ES-I3 (cell line): ENCODE data around the gene FRS2.

Experiments used
- H3K36me3 ChIP-seq: 2 replicates; pipeline ENCODE4 v1.6.1; 2013; ENCODE audit warnings: mild to moderate bottlenecking, low read length, control low read depth, moderate library complexity; ENCODE audit not compliant: insufficient read depth
- H3K4me1 ChIP-seq: 2 replicates; pipeline ENCODE4 v1.6.1; 2013; ENCODE audit warnings: mild to moderate bottlenecking, control low read depth, low read length; ENCODE audit not compliant: insufficient read depth
- H3K9ac ChIP-seq: 2 replicates; pipeline ENCODE4 v1.6.1; 2013; ENCODE audit warnings: low read depth, mild to moderate bottlenecking, low read length, moderate library complexity
- H3K9me3 ChIP-seq: 2 replicates; pipeline ENCODE4 v1.6.1; 2013; ENCODE audit warnings: mild to moderate bottlenecking, low read length, moderate library complexity; ENCODE audit not compliant: control insufficient read depth, insufficient read depth

Gene FRS2

DNA sequence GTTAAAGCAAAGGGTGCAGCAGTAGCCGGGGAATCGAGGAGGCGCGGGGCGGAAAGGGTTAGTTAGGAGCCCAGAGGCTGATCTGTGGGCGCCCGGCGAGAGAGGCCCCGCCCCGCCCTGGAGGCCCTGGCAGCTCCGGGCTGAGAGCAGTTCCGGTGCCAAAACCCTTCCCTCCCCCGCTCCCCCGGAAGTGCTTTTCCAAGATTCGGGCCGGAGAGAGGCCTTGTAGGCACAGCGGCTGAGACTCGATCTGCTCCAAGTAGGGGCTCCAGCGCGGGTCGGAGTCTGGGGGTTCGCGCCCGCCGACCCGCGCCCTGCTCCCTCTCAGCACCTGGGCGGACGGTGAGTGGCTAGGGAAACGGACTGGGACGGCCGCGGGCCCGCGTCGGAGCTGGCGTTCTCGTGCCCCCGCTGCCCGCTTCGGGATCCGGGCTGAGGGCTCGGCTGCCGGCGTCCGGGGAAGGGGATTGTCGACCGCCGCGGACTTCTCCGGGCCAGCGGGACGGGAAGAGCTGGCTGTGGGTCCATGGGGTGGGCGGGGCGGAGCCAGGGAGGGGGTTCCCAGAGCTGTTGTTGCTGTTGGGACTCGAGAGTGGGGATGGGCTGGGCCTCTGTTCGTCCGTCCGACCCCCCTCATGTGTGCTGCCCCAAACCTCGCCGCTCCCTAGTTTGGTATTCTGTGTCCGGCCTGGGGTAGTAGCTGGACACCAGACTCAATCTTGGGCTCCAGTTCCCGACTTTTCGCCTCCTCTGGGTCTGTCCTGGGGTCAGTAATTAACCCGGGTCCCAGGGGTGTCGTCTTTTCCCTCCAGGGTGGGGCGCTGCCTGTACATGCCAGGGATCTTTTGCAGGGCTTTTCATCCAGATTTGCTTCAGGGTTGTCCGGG lies at the start of gene FRS2:
FRS2 (plus strand) TSS at position 200 of the 887 bp plus-strand sequence. CDS start 98,643 bp downstream, outside the sequence.
- Histone ChIP-seq H3K9me3 (no peaks in the 10 kb centered on the region), H3K4me1 (peaks cover 28% of the 10 kb centered on the region; the same call in 1 of the 2 replicates), H3K36me3 (no peaks in the 10 kb centered on the region), H3K9ac (peak within 1 kb of the TSS; percentile 73)

DNA sequence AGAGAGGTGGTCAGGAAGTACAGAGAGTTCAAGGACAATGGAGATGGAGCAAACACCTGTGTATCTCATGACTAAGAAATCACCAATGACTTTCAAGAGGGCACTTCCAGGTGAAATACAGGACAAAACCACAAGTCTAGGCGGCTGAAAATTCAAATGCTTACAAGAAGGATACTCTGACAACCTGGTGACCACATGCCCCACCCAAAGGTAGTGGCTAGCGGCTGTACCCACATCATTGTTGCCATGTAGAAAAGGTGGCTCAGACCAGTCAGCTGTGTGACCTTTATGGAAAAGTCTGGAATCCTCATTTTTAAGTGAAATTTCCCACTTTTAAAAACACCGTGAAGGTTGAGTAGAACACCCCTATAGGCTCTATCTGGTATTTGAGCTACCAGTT lies 48.6 kb upstream of the FRS2 start:
- Histone ChIP-seq H3K36me3 (no peaks in the 10 kb centered on the region), H3K4me1 (no peaks in the 10 kb centered on the region), H3K9me3 (no peaks in the 10 kb centered on the region)

GRCh38 chr12:69423037-69423905 lies 46.9 kb upstream of the FRS2 start:
- no peaks in the 10 kb centered on the region for H3K9me3 ChIP-seq
- H3K9ac ChIP-seq, result no peak overlapping the region

More for the DNA sequence above, 48.6 kb upstream of the FRS2 start:
- no peak overlapping the region for H3K9ac ChIP-seq

DNA sequence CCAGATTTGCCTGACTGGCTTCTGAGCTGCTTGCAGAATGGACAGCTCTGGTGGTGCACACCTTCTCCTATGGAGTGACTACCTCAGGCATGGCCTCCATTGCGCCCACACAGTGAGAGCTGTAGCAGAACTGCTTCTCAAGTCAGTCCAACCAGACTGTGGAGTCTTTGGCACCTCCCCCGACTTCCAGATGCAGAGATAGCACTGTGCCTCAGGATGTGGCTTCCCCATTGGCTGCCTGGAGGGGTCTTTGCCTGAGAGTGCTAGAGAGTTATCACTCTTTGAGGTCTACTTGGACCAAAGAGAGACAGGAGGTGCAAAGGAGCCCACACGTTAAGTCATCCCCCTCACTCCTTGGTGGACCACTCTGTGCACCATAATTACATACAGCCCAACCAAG lies 44.8 kb upstream of the FRS2 start:
- H3K9ac ChIP-seq, result no peak overlapping the region
- no peaks in the 10 kb centered on the region for H3K36me3 ChIP-seq
- H3K4me1 ChIP-seq, result no peaks in the 10 kb centered on the region
- no peaks in the 10 kb centered on the region for H3K9me3 ChIP-seq

More at GRCh38 chr12:69423037-69423905, 46.9 kb upstream of the FRS2 start:
- H3K4me1 ChIP-seq, result no peaks in the 10 kb centered on the region
- H3K36me3 ChIP-seq, result no peaks in the 10 kb centered on the region

- Histone ChIP-seq H3K9me3 (no peaks in the 10 kb centered on the region), H3K4me1 (no peaks in the 10 kb centered on the region), H3K9ac (no peak overlapping the region), H3K36me3 (no peaks in the 10 kb centered on the region)
Measured at GRCh38 chr12:69428351-69429073, 41.7 kb upstream of the FRS2 start.

DNA sequence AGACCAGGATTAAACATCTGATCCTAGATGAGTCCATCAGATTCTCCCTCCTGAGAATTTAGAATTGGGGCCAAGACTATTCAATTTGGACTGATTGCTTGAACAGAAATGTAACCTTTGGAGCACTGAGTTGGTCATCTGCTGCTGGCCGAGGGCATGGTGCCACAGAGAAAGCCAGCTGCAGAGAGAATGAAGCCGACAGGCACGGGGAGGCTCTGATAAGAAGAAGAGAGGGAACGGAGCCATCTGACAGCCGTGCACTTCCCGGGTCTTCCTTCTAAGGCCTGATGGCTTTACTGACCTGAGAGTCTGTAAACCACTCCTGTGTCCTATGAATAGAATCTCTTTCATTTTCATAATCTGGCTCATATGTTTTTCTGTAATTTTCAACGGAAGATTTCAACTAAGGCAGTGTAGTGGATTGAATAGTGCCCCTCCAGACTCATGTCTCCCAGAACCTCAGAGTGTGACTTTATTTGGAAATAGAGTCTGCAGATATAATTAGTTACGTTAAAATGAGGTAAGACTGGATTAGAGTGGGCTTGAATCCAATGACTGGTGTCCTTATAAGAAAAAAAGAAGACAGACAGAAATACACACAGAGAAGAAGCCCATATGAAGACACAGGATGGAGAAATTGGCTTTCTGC lies 39.1 kb upstream of the FRS2 start:
- no peaks in the 10 kb centered on the region for H3K4me1 ChIP-seq
- no peaks in the 10 kb centered on the region for H3K36me3 ChIP-seq
- no peak overlapping the region for H3K9ac ChIP-seq
- H3K9me3 ChIP-seq, result no peaks in the 10 kb centered on the region

- H3K9ac ChIP-seq, result no peak overlapping the region
- no peaks in the 10 kb centered on the region for H3K36me3 ChIP-seq
- H3K4me1 ChIP-seq, result no peaks in the 10 kb centered on the region
- H3K9me3 ChIP-seq, result no peaks in the 10 kb centered on the region
Measured at GRCh38 chr12:69431591-69432222, 38.5 kb upstream of the FRS2 start.

DNA sequence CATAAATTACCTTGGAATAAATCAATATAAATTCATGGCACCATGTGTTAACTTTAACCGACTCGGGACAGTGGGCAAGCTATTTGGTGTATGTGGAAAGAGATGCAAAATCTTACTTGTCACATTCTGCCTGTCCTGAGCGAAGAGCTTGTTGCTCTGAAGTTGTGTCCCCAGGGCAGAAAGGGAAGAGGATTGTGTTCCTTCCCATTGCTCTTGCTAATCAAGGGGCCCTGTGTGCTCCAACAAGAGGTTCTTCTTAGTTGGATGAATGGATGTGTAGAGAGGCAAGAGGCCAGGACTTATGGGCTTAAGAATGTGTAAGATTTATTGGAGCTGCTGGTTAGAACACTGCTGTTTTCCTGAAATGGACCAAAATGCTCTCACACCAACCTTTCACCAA lies 36.5 kb upstream of the FRS2 start:
- H3K9me3 ChIP-seq, result no peaks in the 10 kb centered on the region

DNA sequence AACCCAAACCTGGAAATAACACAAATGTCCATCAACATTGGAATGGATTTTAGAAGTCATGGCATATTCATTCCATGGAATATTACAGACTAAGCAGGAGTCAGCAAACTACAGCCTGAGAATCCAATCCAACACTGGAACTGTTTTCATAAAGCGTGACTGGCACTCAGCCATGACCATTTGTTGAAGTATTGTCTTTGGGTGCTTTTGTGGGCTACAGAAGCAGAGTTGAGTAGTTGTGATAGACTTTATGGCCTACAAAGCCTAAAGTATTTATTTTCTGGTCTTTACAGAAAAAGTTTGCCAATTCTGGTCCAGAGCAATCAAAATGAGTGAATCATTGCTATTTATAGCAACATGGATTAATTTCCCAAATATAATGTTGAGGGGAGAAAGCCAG lies 34.5 kb upstream of the FRS2 start:
- Histone ChIP-seq H3K9me3 (no peaks in the 10 kb centered on the region), H3K9ac (no peak overlapping the region), H3K4me1 (no peaks in the 10 kb centered on the region), H3K36me3 (no peaks in the 10 kb centered on the region)

More for the DNA sequence above, 36.5 kb upstream of the FRS2 start:
- Histone ChIP-seq H3K4me1 (no peaks in the 10 kb centered on the region), H3K9ac (no peak overlapping the region), H3K36me3 (no peaks in the 10 kb centered on the region)

GRCh38 chr12:69437073-69437472 lies 33.1 kb upstream of the FRS2 start:
- Histone ChIP-seq H3K36me3 (no peaks in the 10 kb centered on the region), H3K4me1 (no peaks in the 10 kb centered on the region), H3K9ac (no peak overlapping the region), H3K9me3 (no peaks in the 10 kb centered on the region)

DNA sequence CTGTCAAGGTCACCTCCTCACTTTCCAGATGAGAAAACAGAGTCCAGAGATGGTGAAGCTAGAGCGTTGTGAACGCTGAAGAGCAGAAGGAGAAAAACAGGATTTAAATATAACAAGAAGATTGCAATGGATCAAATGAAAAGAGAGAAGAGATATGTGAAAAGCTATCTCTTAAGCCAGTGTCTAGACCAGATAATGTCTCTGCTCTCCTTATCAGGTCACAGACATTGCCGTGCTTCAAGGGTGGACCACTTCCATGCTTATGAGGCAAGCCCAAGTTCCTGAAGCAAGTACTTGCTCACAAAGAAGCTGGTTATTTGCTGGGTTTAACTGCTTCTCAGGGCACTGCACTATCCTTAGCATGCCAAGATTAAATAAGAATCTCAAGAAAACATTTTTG lies 31.6 kb upstream of the FRS2 start:
- no peaks in the 10 kb centered on the region for H3K9me3 ChIP-seq
- H3K36me3 ChIP-seq, result no peaks in the 10 kb centered on the region
- no peaks in the 10 kb centered on the region for H3K4me1 ChIP-seq
- H3K9ac ChIP-seq, result no peak overlapping the region

DNA sequence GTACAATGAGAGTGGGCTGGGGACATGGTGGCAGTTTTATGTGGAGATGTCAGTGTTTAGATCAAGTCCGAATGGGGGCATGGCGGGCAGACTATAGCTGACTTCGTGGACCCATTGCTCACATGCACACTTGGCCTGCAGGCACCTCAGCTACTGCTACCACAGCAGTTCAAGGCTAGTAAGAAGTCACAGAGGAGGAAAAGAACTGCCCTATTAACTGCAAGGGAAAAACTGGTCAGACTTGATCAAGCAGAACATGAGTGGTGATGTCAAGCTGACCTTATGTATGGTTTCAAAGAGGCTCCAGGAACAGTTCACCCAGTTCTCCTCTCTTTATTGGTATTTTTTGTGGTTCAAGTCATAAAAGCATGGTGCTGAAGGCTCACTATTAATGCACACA lies 30.2 kb upstream of the FRS2 start:
- Histone ChIP-seq H3K9ac (no peak overlapping the region), H3K36me3 (no peaks in the 10 kb centered on the region), H3K4me1 (no peaks in the 10 kb centered on the region), H3K9me3 (no peaks in the 10 kb centered on the region)

DNA sequence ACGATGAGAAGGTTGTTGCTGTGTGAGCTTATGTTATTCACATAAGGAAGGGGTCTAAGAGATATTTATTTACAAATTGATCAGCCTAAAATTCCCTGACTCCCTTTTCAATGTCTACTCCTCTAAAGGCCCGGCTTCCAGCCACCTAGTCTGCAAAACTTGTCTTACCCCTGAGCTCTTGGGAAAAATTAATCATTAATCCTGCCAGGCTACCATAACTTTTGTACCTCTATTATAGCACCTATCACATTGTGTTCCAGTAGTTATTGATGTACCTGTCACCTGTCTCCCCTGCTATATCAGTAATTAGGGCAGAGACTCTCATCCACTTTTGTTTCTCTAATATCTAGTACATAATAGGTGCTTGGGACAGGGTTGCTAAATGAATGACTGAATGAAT lies 29.3 kb upstream of the FRS2 start:
- Histone ChIP-seq H3K4me1 (no peaks in the 10 kb centered on the region), H3K9ac (no peak overlapping the region), H3K9me3 (no peaks in the 10 kb centered on the region), H3K36me3 (no peaks in the 10 kb centered on the region)
